Mucosa of stomach (tissue), 1 donor: ENCODE results near the gene PRSS1.
"Not testable (repeated sequence)": the region's sequence is repeated elsewhere in the genome, so short reads cannot be mapped to it uniquely, and the experiment has no call there.

Experiments used
- H3K27me3 ChIP-seq: one replicate; pipeline ENCODE4 v1.7.0; 2013; ENCODE audit warnings: mild to moderate bottlenecking, low read length; ENCODE audit not compliant: control insufficient read depth, insufficient read depth
- H3K36me3 ChIP-seq: one replicate; pipeline ENCODE4 v1.7.0; 2013; ENCODE audit warnings: low read length; ENCODE audit not compliant: control insufficient read depth, insufficient read depth
- H3K4me1 ChIP-seq: one replicate; pipeline ENCODE4 v1.7.0; 2013; ENCODE audit warnings: mild to moderate bottlenecking, low read length; ENCODE audit not compliant: control insufficient read depth, insufficient read depth
- H3K4me3 ChIP-seq: one replicate; pipeline ENCODE4 v1.7.0; 2013; ENCODE audit warnings: low read length
- H3K9ac ChIP-seq: one replicate; pipeline ENCODE4 v1.7.0; 2013; ENCODE audit warnings: mild to moderate bottlenecking, low read length, moderate library complexity
- H3K9me3 ChIP-seq: one replicate; pipeline ENCODE4 v1.7.0; 2013; ENCODE audit warnings: mild to moderate bottlenecking, low read length, moderate library complexity; ENCODE audit not compliant: control insufficient read depth
- donor health status: Pancreatic carcinoma.

Gene PRSS1

DNA sequence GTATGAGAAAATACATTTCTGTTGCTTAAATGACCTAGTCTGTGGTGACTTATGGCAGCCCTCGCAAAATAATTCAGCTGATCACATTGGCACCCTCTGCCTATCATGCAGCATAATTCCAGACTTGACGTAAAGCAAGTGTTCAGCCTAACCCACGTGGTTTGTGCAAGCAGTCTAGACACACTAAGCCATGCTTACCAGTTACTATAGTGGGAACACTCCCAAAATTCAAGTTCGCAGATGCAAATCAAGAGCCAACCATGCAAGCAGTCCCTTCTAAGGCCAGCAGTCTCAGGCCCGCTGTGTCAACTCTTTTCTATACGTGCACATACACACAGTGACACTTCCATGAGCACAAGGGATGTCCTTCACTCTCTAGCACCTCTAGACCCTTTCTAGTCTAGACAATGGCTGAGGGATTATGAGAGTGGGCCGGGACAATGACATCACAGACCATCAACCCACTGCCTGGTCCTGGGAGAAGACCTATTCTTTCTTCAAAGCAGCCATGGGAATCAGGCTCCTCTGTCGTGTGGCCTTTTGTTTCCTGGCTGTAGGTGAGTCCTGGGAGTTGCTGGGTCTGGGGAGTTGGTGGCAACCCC is 29.0 kb upstream of the PRSS1 start:
- Histone ChIP-seq H3K9ac (no peak overlapping the region), H3K36me3 (no peaks in the 10 kb centered on the region), H3K4me3 (no peak overlapping the region)

DNA sequence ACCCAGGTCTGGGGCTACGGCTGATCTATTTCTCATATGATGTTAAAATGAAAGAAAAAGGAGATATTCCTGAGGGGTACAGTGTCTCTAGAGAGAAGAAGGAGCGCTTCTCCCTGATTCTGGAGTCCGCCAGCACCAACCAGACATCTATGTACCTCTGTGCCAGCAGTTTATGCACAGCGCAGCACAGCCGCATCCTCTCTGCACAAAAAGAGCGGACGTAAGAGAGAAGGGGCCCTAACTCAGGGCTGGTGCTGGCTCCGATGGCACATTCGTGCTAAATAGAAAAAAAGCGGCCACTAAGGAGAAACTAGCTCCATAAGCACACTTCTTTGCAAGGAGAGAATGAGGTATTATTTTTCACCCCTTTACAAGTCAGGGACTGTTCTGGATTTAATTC is 28.3 kb upstream of the PRSS1 start:
- H3K9ac ChIP-seq: no peak overlapping the region
- H3K9me3 ChIP-seq: no peaks in the 10 kb centered on the region
- H3K4me3 ChIP-seq: no peak overlapping the region
- H3K36me3 ChIP-seq: no peaks in the 10 kb centered on the region
- no peaks in the 10 kb centered on the region for H3K27me3 ChIP-seq
- no peaks in the 10 kb centered on the region for H3K4me1 ChIP-seq

More for the DNA sequence above, 29.0 kb upstream of the PRSS1 start:
- Histone ChIP-seq H3K4me1 (no peaks in the 10 kb centered on the region), H3K9me3 (no peaks in the 10 kb centered on the region), H3K27me3 (no peaks in the 10 kb centered on the region)

DNA sequence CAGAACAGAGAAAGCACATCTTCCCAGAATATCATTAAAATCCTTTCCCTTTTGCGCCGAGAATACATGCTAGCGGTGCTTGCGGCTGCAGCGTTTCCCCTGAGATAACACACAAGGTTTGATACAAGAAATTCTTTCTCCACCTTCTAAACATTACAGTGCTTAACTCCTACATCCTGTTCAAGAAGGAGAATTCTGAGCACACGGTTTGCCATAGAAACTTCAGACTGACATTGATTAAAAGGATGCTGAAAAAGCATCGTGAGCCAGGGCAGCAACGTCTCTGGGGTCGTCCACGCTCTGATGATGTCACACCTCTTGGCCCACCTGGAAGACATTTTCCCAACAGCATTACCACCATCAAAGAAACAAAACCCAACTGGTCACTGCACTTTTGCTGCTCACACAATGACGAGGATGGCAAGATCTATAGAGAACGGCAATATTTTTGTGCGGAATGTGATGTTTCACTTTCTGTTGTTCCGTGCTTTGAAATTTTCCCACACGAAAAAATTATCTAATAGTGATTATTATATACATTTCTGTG is 27.0 kb upstream of the PRSS1 start:
- H3K4me1 ChIP-seq: no peaks in the 10 kb centered on the region
- no peak overlapping the region for H3K4me3 ChIP-seq
- H3K9ac ChIP-seq: no peak overlapping the region
- H3K27me3 ChIP-seq: no peaks in the 10 kb centered on the region
- no peaks in the 10 kb centered on the region for H3K9me3 ChIP-seq
- no peaks in the 10 kb centered on the region for H3K36me3 ChIP-seq

DNA sequence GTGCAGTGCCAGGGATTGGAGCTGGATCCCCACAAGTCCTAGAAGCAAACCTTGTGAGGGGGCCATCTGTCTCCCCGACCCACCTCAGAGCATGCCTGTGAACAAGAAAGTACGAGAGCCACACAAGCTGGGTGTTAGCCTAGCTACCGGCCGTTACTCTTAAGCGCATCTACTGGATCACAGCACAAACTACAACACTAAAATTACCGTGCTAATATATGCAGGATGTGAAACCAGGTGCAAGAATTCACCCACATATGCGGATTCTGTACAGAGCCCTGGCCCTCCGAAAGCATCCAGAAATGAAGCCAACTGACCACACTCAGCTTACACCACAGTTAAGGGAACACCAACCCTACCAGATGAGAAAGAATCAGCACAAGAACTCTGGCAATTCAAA is 16.0 kb upstream of the PRSS1 start:
- Histone ChIP-seq H3K4me1 (no peaks in the 10 kb centered on the region), H3K36me3 (no peaks in the 10 kb centered on the region), H3K27me3 (no peaks in the 10 kb centered on the region), H3K9ac (no peak overlapping the region), H3K9me3 (no peaks in the 10 kb centered on the region), H3K4me3 (no peak overlapping the region)

DNA sequence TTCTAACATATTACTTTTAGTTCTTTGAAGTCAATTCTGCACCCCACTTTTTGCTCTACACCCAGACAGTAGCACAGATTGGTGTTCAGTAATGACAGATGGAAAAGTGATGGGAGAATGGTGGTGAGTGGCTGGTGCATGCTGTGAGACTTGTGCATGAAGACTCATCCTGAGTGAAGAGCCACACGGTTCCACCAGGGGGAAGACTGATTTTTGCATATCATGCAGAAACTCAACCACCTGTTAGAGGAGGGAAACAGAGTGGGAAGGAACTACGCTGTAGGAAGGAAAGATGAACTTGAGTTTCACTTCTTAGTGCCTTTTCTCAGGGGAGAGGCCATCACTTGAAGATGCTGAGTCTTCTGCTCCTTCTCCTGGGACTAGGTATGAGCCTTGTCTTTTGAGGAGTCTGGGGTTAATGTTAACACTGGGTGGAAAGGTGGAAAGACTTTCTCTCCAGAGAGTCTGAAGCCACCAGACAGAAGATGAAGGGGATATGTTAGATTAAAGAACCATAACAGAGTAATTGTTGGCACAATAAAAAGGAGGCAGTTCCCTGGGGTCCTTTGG is 9.3 kb upstream of the PRSS1 start:
- no peak overlapping the region for H3K9ac ChIP-seq
- no peaks in the 10 kb centered on the region for H3K36me3 ChIP-seq
- no peaks in the 10 kb centered on the region for H3K9me3 ChIP-seq
- H3K4me1 ChIP-seq: no peaks in the 10 kb centered on the region
- H3K27me3 ChIP-seq: no peaks in the 10 kb centered on the region
- no peak overlapping the region for H3K4me3 ChIP-seq

DNA sequence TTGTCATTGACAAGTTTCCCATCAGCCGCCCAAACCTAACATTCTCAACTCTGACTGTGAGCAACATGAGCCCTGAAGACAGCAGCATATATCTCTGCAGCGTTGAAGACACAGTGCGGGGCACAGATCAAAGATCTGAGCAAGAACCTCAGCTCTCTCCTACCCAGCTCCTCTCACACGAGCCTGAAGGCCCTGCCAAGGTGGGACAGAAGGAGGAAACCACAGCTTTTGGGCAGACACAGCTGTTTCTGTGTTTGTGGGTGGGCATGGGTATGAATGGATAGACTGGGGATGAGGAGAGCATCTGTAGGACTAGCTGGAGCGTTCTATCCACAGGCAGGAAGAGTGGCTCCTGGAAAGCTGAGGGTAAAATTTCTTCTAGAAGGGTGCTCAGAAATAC is 8.5 kb upstream of the PRSS1 start:
- Histone ChIP-seq H3K4me1 (no peaks in the 10 kb centered on the region), H3K36me3 (no peaks in the 10 kb centered on the region), H3K9ac (no peak overlapping the region), H3K4me3 (no peak overlapping the region), H3K27me3 (no peaks in the 10 kb centered on the region), H3K9me3 (no peaks in the 10 kb centered on the region)

DNA sequence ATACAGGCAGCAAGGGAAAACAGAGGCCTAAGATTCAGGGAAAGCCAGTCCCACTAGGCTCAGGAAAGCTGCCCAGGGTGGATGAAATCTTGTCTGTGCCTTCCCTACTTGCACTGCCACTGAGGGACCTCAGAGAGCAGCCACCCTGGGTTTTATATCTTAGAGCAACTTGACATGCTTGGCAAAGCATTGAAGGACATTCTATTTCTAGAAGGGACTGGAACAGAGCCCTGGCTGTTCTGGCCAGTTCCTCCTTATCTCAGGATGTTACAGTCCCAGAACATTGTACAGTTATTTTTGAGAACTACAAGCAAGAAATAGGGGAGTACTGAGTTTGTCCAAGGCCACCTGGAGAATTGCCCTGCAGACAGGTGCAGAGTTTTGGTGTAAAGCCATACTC is 7.3 kb upstream of the PRSS1 start:
- not testable (repeated sequence) for H3K27me3 ChIP-seq, H3K4me3 ChIP-seq, H3K9me3 ChIP-seq, H3K9ac ChIP-seq, H3K36me3 ChIP-seq, H3K4me1 ChIP-seq

DNA sequence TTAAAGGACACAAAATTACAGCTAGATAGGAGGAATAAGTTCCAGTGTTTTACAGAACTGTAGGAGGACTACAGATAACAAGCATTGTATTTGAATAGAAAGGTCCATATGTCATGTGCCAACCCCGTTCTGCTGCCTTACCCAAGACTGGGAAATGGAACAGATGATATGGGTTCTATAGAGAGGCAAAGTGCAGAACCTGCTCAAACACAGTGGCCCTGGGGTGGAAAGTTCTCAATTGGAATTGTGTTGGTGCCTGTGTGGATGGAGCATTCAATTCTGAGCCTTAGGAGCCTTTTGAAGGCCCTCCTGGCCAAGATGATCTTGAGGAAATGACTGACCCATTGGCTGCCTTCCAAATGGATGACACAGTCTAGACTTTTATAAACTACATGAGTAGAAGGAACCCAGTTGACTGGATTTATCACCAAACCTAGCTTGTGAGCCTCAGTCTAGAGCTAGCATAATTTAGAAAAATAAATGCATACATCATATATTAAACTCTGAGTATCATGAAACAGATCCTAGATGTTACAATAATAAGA is 4.1 kb upstream of the PRSS1 start:
- no peaks in the 10 kb centered on the region for H3K4me1 ChIP-seq
- H3K4me3 ChIP-seq: no peak overlapping the region
- H3K9ac ChIP-seq: no peak overlapping the region
- no peaks in the 10 kb centered on the region for H3K36me3 ChIP-seq
- H3K27me3 ChIP-seq: no peaks in the 10 kb centered on the region
- H3K9me3 ChIP-seq: no peaks in the 10 kb centered on the region

DNA sequence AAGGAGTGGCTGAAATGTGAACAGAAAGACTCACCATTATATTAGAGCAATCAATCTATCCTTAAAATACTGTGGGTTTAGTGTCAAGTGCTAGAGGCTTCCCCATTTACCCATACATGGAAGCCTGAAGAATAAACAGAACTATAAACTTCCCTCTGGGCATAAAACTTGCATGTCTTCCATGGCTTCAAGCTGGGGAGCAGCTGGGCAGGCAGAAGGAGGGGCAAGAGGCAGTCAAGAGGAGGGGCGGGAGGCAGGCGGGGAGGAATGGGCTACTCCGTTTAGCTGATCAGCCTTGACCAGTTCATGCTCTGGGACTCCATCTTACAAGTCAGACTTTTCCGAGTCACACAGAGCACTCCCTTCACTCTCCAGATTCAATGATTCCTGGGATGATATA is 3.5 kb upstream of the PRSS1 start:
- H3K4me3 ChIP-seq: no peak overlapping the region
- no peaks in the 10 kb centered on the region for H3K9me3 ChIP-seq
- H3K4me1 ChIP-seq: no peaks in the 10 kb centered on the region
- H3K27me3 ChIP-seq: no peaks in the 10 kb centered on the region
- H3K36me3 ChIP-seq: no peaks in the 10 kb centered on the region
- H3K9ac ChIP-seq: no peak overlapping the region

DNA sequence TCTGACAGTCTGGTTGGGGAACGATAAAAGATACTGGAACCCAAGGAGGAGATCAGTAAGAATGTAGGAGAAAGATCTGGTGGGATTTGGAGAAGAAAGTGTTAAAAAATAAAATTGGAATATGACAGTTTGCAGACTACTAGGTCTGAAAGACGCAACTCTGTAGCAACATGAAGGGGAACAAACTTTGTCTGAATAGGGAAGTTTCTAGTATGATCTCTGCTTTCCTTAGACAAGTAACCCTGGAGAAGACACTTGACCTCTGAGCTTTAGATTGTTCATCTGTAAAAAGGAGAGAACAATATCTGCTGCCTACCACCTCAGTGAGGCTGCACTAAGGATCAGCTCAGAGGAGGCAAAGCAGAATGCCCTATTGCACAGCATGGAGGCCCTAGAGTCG is 3.0 kb upstream of the PRSS1 start:
- Histone ChIP-seq H3K4me3 (no peak overlapping the region), H3K9me3 (no peaks in the 10 kb centered on the region), H3K4me1 (no peaks in the 10 kb centered on the region), H3K9ac (no peak overlapping the region), H3K36me3 (no peaks in the 10 kb centered on the region), H3K27me3 (no peaks in the 10 kb centered on the region)

DNA sequence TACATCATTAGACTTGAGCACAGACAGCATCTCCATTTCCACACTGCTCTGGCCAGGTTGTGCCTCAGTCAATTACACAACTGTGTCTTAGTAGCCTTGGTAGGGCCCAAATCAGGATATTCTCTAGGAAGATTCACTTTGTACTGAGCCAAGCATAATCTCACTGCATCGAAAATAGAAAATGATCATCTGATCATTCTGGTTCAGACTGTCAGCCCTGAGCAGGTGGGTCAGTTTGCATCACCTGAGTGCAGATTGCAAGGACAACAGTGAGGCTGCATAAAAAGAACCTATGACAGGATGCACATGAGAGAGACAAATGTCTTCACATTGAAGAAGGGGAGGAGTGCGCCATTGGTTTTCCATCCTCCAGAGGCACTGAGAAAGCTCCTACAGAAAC is 862 bp upstream of the PRSS1 start:
- H3K27me3 ChIP-seq, H3K4me3 ChIP-seq, H3K9ac ChIP-seq, H3K4me1 ChIP-seq, H3K9me3 ChIP-seq, H3K36me3 ChIP-seq: not testable (repeated sequence)

DNA sequence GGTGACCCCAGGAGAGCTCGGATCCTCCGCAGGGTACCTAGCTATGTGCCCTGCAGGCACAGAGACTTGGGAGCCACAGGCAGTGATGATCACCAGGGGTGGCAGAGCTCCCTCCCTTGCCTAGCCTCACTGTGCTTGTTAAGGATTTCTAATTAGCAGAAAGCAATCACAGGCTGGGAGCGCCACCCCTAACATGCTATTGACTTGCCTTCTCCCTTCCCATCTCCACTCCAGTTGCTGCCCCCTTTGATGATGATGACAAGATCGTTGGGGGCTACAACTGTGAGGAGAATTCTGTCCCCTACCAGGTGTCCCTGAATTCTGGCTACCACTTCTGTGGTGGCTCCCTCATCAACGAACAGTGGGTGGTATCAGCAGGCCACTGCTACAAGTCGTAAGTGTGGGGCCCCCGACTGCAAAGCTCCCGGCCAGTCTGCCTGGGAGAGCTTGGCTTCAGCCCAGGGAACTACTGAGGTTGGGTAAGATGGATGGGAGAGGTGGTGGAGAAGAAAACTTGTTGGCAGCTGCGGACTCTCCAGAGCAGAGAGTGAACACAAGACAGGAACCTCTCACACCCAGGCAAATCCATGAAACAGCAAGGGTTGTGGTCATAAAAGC is 1.2 kb downstream of the PRSS1 start:
- H3K36me3 ChIP-seq: no peaks in the 10 kb centered on the region

More for the DNA sequence above, 1.2 kb downstream of the PRSS1 start:
- no peaks in the 10 kb centered on the region for H3K4me1 ChIP-seq
- H3K4me3 ChIP-seq: no peak overlapping the region
- no peaks in the 10 kb centered on the region for H3K27me3 ChIP-seq
- no peaks in the 10 kb centered on the region for H3K9me3 ChIP-seq
- no peak overlapping the region for H3K9ac ChIP-seq
